Measurements from ENCODE around the gene KHK. TPM values are rescaled to one million over a fixed set of nuclear protein-coding genes. Genes with fewer than 3 reads are reported as not detected.
A peak's percentile ranks its signal among the peaks of the same experiment; 100 is the strongest.

The KHK gene
- polyA plus RNA-seq, 1 of the 3 experiments (the other 2 are of a cell fraction) = 10.3 TPM

GRCh38 chr2:27077231-27077630, 9.3 kb upstream of the KHK start (continued):
- no peak for TF ChIP-seq USF1 (IDR thresholded peaks at IDR 0.05; ENCODE audit: borderline replicate concordance, low read depth)

GRCh38 chr2:27078267-27079194, 8.0 kb upstream of the KHK start, which contains the start of gene EMILIN1:
EMILIN1 (plus strand) TSS chr2:27078615; CDS start chr2:27079066, 451 bp downstream.
- Histone ChIP-seq H4K20me1 (ENCODE audit: insufficient read depth) (peaks cover 12% of the 10 kb centered on the region; the same call in 1 of the 2 replicates), H3K27me3 (ENCODE audit: insufficient read depth) (no peaks in the 10 kb centered on the region), H3K4me3 (ENCODE audit: low read depth in 2 of 2, low read length in 1 of 2) (peak within 1 kb of the TSS; percentile 79 to 93), H3K79me2 (ENCODE audit: insufficient read depth) (peaks cover 32% of the 10 kb centered on the region), H3K9me2 (no peaks in the 10 kb centered on the region), H3K4me2 (peak within 1 kb of the TSS; percentile 100), H3K9ac (peak within 1 kb of the TSS; percentile 83), H2AFZ (ENCODE audit: low read depth) (peak within 1 kb of the TSS; percentile 90; the same call in 1 of the 2 replicates), H3K27ac (ENCODE audit: low read depth in 2 of 2, low read length in 1 of 2) (peak within 1 kb of the TSS; percentile 79 to 99), H3K36me3 (replicated peaks in 1 of 2; ENCODE audit: control insufficient read depth in 1 of 2, insufficient read depth in 2 of 2, low read length in 1 of 2) (peaks cover 16 to 22% of the 10 kb centered on the region in 2 experiments), H3K9me3 (no peaks in the 10 kb centered on the region), H3K4me1 (ENCODE audit: control insufficient read depth in 1 of 2, insufficient read depth in 2 of 2, low read depth in 1 of 2, low read length in 1 of 2) (peaks cover 36 to 76% of the 10 kb centered on the region in 2 experiments), H3F3A (replicated peaks; ENCODE audit: insufficient read depth) (peaks cover 10% of the 10 kb centered on the region)
- CTCF ChIA-PET = interaction anchor here (0.5 to 14.6 kb wide), 16 partner anchors 9 to 1395 kb away, joined by 3 to 227 read pairs (median 7); partner anchors contain the start of genes AGBL5, OST4 and TMEM214
- 13% methylated on average over 29 of the region's 41 CpGs for WGBS (ENCODE audit: low lambda C conversion rate)
- DNase-seq = peak; percentile 97
- POLR2A ChIA-PET = interaction anchor here (0.5 to 4.0 kb wide), 12 partner anchors 9 to 278 kb away, joined by 3 to 42 read pairs (median 3); partner anchors contain the start of genes AGBL5, ATRAID, GTF3C2 and KHK
- TF ChIP-seq CHD2 (IDR thresholded peaks at IDR 0.05; ENCODE audit: low read length, partially characterized antibody) = peak; percentile 96
- TF ChIP-seq TEAD4 (IDR thresholded peaks at IDR 0.05; ENCODE audit: borderline replicate concordance, insufficient read depth) = peak; percentile 67; the same call in 1 of the 2 replicates
- TF ChIP-seq EP300 (IDR thresholded peaks at IDR 0.05; ENCODE audit: borderline replicate concordance in 1 of 2, low read depth in 1 of 2, low read length in 1 of 2) = peak; percentile 86 to 91; a peak in 3 of 4 replicates
- peak; percentile 88 for TF ChIP-seq POLR2AphosphoS5 (IDR thresholded peaks at IDR 0.05; ENCODE audit: low read depth, low read length)
- no peak for TF ChIP-seq GATA2 (CRISPR knock-in tag; IDR thresholded peaks at IDR 0.05)
- TF ChIP-seq, protein P1, sequence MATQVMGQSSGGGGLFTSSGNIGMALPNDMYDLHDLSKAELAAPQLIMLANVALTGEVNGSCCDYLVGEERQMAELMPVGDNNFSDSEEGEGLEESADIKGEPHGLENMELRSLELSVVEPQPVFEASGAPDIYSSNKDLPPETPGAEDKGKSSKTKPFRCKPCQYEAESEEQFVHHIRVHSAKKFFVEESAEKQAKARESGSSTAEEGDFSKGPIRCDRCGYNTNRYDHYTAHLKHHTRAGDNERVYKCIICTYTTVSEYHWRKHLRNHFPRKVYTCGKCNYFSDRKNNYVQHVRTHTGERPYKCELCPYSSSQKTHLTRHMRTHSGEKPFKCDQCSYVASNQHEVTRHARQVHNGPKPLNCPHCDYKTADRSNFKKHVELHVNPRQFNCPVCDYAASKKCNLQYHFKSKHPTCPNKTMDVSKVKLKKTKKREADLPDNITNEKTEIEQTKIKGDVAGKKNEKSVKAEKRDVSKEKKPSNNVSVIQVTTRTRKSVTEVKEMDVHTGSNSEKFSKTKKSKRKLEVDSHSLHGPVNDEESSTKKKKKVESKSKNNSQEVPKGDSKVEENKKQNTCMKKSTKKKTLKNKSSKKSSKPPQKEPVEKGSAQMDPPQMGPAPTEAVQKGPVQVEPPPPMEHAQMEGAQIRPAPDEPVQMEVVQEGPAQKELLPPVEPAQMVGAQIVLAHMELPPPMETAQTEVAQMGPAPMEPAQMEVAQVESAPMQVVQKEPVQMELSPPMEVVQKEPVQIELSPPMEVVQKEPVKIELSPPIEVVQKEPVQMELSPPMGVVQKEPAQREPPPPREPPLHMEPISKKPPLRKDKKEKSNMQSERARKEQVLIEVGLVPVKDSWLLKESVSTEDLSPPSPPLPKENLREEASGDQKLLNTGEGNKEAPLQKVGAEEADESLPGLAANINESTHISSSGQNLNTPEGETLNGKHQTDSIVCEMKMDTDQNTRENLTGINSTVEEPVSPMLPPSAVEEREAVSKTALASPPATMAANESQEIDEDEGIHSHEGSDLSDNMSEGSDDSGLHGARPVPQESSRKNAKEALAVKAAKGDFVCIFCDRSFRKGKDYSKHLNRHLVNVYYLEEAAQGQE (IDR thresholded peaks at IDR 0.05; ENCODE audit: low read depth, low read length) = 0 out of 2 replicates have a peak, but pooled peaks have one; percentile 66
- peak; percentile 86; the same call in 1 of the 2 replicates for TF ChIP-seq SIN3A (IDR thresholded peaks at IDR 0.05; ENCODE audit: borderline replicate concordance, low read depth, low read length)
- peak; percentile 91 for TF ChIP-seq NFIC (IDR thresholded peaks at IDR 0.05; ENCODE audit: borderline replicate concordance)
- TF ChIP-seq USF1 (IDR thresholded peaks at IDR 0.05; ENCODE audit: borderline replicate concordance, low read depth) = 0 out of 2 replicates have a peak, but pooled peaks have one; percentile 64
- no peak; the same call in 1 of the 2 replicates for TF ChIP-seq FOSL2 (IDR thresholded peaks at IDR 0.05; ENCODE audit: borderline replicate concordance, low read depth)
- TF ChIP-seq, protein P2, sequence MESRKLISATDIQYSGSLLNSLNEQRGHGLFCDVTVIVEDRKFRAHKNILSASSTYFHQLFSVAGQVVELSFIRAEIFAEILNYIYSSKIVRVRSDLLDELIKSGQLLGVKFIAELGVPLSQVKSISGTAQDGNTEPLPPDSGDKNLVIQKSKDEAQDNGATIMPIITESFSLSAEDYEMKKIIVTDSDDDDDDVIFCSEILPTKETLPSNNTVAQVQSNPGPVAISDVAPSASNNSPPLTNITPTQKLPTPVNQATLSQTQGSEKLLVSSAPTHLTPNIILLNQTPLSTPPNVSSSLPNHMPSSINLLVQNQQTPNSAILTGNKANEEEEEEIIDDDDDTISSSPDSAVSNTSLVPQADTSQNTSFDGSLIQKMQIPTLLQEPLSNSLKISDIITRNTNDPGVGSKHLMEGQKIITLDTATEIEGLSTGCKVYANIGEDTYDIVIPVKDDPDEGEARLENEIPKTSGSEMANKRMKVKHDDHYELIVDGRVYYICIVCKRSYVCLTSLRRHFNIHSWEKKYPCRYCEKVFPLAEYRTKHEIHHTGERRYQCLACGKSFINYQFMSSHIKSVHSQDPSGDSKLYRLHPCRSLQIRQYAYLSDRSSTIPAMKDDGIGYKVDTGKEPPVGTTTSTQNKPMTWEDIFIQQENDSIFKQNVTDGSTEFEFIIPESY (IDR thresholded peaks at IDR 0.05; ENCODE audit: borderline replicate concordance, low read depth) = no peak
- no peak; the same call in 1 of the 2 replicates for TF ChIP-seq JUND (IDR thresholded peaks at IDR 0.05)
- peak; percentile 24 for TF ChIP-seq CTCF (IDR thresholded peaks at IDR 0.05)
- TF ChIP-seq RFX5 (IDR thresholded peaks at IDR 0.05; ENCODE audit: low read length) = no peak
- TF ChIP-seq YY1 (IDR thresholded peaks at IDR 0.05; ENCODE audit: low read depth) = 0 out of 2 replicates have a peak, but pooled peaks have one; percentile 58
- TF ChIP-seq SMC3 (IDR thresholded peaks at IDR 0.05; ENCODE audit: low read depth, low read length) = no peak; the same call in 1 of the 2 replicates
- peak; percentile 17 for TF ChIP-seq RAD21 (IDR thresholded peaks at IDR 0.05; ENCODE audit: low read length)
- TF ChIP-seq TAF1 (IDR thresholded peaks at IDR 0.05; ENCODE audit: borderline replicate concordance, low read depth, low read length) = peak; percentile 68

Data from SK-N-SH (cell line).